ENCODE measurements around the gene DCLK2. TPM values are rescaled to one million over a fixed set of nuclear protein-coding genes. Genes with fewer than 3 reads are reported as not detected.

Gene DCLK2
- total RNA-seq, 1 experiment from 2014 or later: 2.9 TPM

DNA sequence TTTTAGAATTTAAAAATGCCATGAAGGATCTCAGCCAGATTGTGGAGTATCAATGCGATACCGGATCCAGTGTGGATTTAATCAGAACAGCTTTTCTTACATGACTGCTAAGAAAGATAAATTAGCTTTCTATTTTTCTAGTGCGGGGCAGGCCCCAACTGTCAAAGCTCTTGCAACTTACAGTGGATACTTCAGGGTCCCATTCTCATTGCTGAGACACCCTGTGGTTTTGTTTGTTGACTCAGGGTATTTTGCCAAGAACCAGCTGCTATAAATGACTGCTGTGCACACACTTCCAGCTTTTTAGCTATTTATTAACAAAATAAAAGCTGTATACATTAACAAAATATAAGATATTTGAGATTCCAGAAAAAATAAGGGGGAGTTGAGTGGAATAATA is 166.4 kb downstream of the DCLK2 start:
- H3K36me3 ChIP-seq (ENCODE audit: control insufficient read depth, insufficient read depth, low read length): no peaks in the 10 kb centered on the region
- ChIA-PET CTCF (interaction anchor here (1.0 kb wide), 1 partner anchor 27 kb away, joined by 3 read pairs; no protein-coding TSS in a partner anchor), POLR2A (no interaction called here)
- H3K4me3 Mint-ChIP-seq (ENCODE audit: unreplicated experiment): no peak overlapping the region
- no TSS peak for BruUV-seq (replicated peaks)
- H3K4me1 ChIP-seq: no peaks in the 10 kb centered on the region
- no peaks in the 10 kb centered on the region for H3K27me3 Mint-ChIP-seq (ENCODE audit: insufficient read depth, unreplicated experiment)
- H3K36me3 Mint-ChIP-seq (ENCODE audit: insufficient read depth, unreplicated experiment): no peaks in the 10 kb centered on the region
- H3K9me3 ChIP-seq: no peaks in the 10 kb centered on the region
- intact Hi-C loops (cut with micrococcal nuclease; ENCODE audit: unreplicated experiment): loop anchor here (5.0 kb wide), 1 partner anchor 332 kb away; no protein-coding TSS in a partner anchor
- TF ChIP-seq, protein P1, sequence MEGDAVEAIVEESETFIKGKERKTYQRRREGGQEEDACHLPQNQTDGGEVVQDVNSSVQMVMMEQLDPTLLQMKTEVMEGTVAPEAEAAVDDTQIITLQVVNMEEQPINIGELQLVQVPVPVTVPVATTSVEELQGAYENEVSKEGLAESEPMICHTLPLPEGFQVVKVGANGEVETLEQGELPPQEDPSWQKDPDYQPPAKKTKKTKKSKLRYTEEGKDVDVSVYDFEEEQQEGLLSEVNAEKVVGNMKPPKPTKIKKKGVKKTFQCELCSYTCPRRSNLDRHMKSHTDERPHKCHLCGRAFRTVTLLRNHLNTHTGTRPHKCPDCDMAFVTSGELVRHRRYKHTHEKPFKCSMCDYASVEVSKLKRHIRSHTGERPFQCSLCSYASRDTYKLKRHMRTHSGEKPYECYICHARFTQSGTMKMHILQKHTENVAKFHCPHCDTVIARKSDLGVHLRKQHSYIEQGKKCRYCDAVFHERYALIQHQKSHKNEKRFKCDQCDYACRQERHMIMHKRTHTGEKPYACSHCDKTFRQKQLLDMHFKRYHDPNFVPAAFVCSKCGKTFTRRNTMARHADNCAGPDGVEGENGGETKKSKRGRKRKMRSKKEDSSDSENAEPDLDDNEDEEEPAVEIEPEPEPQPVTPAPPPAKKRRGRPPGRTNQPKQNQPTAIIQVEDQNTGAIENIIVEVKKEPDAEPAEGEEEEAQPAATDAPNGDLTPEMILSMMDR (IDR thresholded peaks at IDR 0.05; ENCODE audit: insufficient read depth in 1 of 2, low read depth in 1 of 2, low read length in 1 of 2, severe bottlenecking in 1 of 2, unreplicated experiment in 1 of 2): no peak
- H3K9me3 Mint-ChIP-seq (ENCODE audit: unreplicated experiment): no peaks in the 10 kb centered on the region
- no peak overlapping the region for H3K27ac Mint-ChIP-seq (ENCODE audit: unreplicated experiment)
- no peak for DNase-seq
- H3K4me1 Mint-ChIP-seq (ENCODE audit: low read depth, unreplicated experiment): peaks cover 7% of the 10 kb centered on the region
- H3K27me3 ChIP-seq (replicated peaks; ENCODE audit: control insufficient read depth, insufficient read depth, low read length): no peaks in the 10 kb centered on the region
- H3K4me3 ChIP-seq (ENCODE audit: low read depth, low read length): no peak overlapping the region

DNA sequence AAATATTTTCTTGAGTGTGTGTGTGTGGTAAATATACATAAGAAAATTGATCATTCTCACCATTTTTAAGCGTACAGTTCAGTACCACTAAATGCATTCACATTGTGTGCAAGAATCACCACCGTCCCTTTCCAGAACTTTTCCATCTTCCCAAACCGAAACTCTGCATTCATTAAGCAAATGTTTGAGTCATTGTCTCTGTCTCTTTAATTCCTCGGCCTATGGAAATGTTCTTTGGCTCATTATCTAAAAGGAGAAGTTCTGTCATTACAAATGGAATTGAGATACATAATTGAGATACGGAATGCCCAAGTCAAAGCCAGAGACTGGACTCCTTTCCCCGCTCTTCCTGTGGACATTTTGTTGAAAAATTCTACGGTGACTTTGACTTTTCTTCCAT is 168.9 kb downstream of the DCLK2 start:
- ChIA-PET CTCF (no interaction called here), POLR2A (no interaction called here)
- no TSS peak for BruUV-seq (replicated peaks)
- Histone ChIP-seq H3K4me3 (ENCODE audit: low read depth, low read length) (no peak overlapping the region), H3K36me3 (ENCODE audit: control insufficient read depth, insufficient read depth, low read length) (no peaks in the 10 kb centered on the region), H3K4me1 (no peaks in the 10 kb centered on the region), H3K27me3 (replicated peaks; ENCODE audit: control insufficient read depth, insufficient read depth, low read length) (no peaks in the 10 kb centered on the region), H3K9me3 (no peaks in the 10 kb centered on the region)
- Mint-ChIP-seq H3K27ac (ENCODE audit: unreplicated experiment) (no peak overlapping the region), H3K27me3 (ENCODE audit: insufficient read depth, unreplicated experiment) (no peaks in the 10 kb centered on the region), H3K36me3 (ENCODE audit: insufficient read depth, unreplicated experiment) (peaks cover 6% of the 10 kb centered on the region), H3K9me3 (ENCODE audit: unreplicated experiment) (no peaks in the 10 kb centered on the region), H3K4me1 (ENCODE audit: low read depth, unreplicated experiment) (peaks cover 7% of the 10 kb centered on the region), H3K4me3 (ENCODE audit: unreplicated experiment) (no peak overlapping the region)
- TF ChIP-seq, protein P1 (IDR thresholded peaks at IDR 0.05; ENCODE audit: insufficient read depth in 1 of 2, low read depth in 1 of 2, low read length in 1 of 2, severe bottlenecking in 1 of 2, unreplicated experiment in 1 of 2): no peak
- no peak for DNase-seq
- intact Hi-C loops (cut with micrococcal nuclease; ENCODE audit: unreplicated experiment): no loop called here

DNA sequence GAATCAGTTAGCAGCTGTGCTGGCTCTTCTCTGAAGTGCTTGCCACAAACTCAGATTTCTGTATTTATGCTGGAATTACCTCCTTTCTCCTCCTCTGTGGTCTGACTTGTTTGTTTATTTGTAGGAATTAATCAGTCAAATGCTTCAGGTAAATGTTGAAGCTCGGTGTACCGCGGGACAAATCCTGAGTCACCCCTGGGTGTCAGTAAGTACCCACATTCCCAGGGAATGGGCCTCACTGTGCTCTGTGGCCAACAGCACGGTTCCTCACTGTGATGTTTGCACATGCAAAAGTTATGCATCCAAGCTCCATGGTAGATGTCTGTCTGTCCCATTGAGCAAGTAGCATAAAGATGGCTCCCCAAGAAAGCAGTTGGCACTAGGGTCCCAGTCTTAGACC is 169.9 kb downstream of the DCLK2 start:
- H3K27ac Mint-ChIP-seq (ENCODE audit: unreplicated experiment): no peak overlapping the region
- no peak overlapping the region for H3K4me3 Mint-ChIP-seq (ENCODE audit: unreplicated experiment)
- Histone ChIP-seq H3K4me1 (no peaks in the 10 kb centered on the region), H3K27me3 (replicated peaks; ENCODE audit: control insufficient read depth, insufficient read depth, low read length) (no peaks in the 10 kb centered on the region), H3K36me3 (ENCODE audit: control insufficient read depth, insufficient read depth, low read length) (no peaks in the 10 kb centered on the region), H3K4me3 (ENCODE audit: low read depth, low read length) (no peak overlapping the region), H3K9me3 (no peaks in the 10 kb centered on the region)
- peaks cover 7% of the 10 kb centered on the region for H3K4me1 Mint-ChIP-seq (ENCODE audit: low read depth, unreplicated experiment)
- no peak for DNase-seq
- no peaks in the 10 kb centered on the region for H3K9me3 Mint-ChIP-seq (ENCODE audit: unreplicated experiment)
- H3K27me3 Mint-ChIP-seq (ENCODE audit: insufficient read depth, unreplicated experiment): no peaks in the 10 kb centered on the region
- TF ChIP-seq, protein P1 (IDR thresholded peaks at IDR 0.05; ENCODE audit: insufficient read depth in 1 of 2, low read depth in 1 of 2, low read length in 1 of 2, severe bottlenecking in 1 of 2, unreplicated experiment in 1 of 2): no peak
- BruUV-seq (replicated peaks): no TSS peak
- ChIA-PET POLR2A (no interaction called here), CTCF (interaction anchor here (0.6 kb wide), 1 partner anchor 9 kb away, joined by 3 read pairs; no protein-coding TSS in a partner anchor)
- intact Hi-C loops (cut with micrococcal nuclease; ENCODE audit: unreplicated experiment): no loop called here
- peaks cover 7% of the 10 kb centered on the region for H3K36me3 Mint-ChIP-seq (ENCODE audit: insufficient read depth, unreplicated experiment)
